Activated T-cell treated with anti-CD3 and anti-CD28 coated beads, Interleukin-2, amount 50 U/mL, for 4 hours (primary cell): Measurements from ENCODE around the gene C1QTNF8. TPM values are rescaled to one million over a fixed set of nuclear protein-coding genes. Genes with fewer than 3 reads are reported as not detected.
"Not testable (repeated sequence)": the region's sequence is repeated elsewhere in the genome, so short reads cannot be mapped to it uniquely, and the experiment has no call there.

Experiments
- ATAC-seq, 2 donors: fragments of 200-7000 bp; cut with Tn5 transposase; one replicate each; pipeline ENCODE4 v1.10.0; 2021
- DNase-seq: peaks from one replicate; pipeline ENCODE4 v3.0.0-alpha.2; 2020
- H3K27me3 Mint-ChIP-seq: one replicate; pipeline ENCODE4 v1.8.0; 2021; ENCODE audit warnings: low read depth, mixed read lengths
- H3K36me3 Mint-ChIP-seq: one replicate; pipeline ENCODE4 v1.8.0; 2022; ENCODE audit warnings: mixed read lengths; ENCODE audit not compliant: insufficient read depth
- H3K4me1 Mint-ChIP-seq: one replicate; pipeline ENCODE4 v1.8.0; 2021; ENCODE audit warnings: low read depth, mixed read lengths
- H3K4me3 Mint-ChIP-seq: one replicate; pipeline ENCODE4 v1.8.0; 2021; ENCODE audit warnings: mild to moderate bottlenecking, moderate library complexity, mixed read lengths
- H3K9me3 Mint-ChIP-seq: one replicate; pipeline ENCODE4 v1.8.0; 2021; ENCODE audit warnings: mixed read lengths
- total RNA-seq, 3 donors: library from RNA; stranded (reverse); gene quantifications; one replicate each; pipeline ENCODE4 v1.2.1, GENCODE V29; 2021

The C1QTNF8 gene
- total RNA-seq, 3 donors from 2014 or later, result not detected

- H3K9me3 Mint-ChIP-seq, result no peaks in the 10 kb centered on the region
- H3K36me3 Mint-ChIP-seq, result no peaks in the 10 kb centered on the region
- H3K4me3 Mint-ChIP-seq, result no peak overlapping the region
- H3K4me1 Mint-ChIP-seq, result no peaks in the 10 kb centered on the region
- DNase-seq, result no peak
- peaks cover 5% of the 10 kb centered on the region for H3K27me3 Mint-ChIP-seq
- no peak for ATAC-seq
These were observed 1.1 kb upstream of the C1QTNF8 start for GRCh38 chr16:1097156-1097555.

GRCh38 chr16:1095450-1096168 is 435 bp downstream of the C1QTNF8 start:
- Mint-ChIP-seq H3K9me3 (no peaks in the 10 kb centered on the region), H3K4me1 (no peaks in the 10 kb centered on the region), H3K36me3 (no peaks in the 10 kb centered on the region), H3K4me3 (no peak overlapping the region), H3K27me3 (peaks cover 3% of the 10 kb centered on the region)
- ATAC-seq (no peak), DNase-seq (no peak)

GRCh38 chr16:1094601-1095449 is 1.2 kb downstream of the C1QTNF8 start:
- Mint-ChIP-seq H3K4me3 (no peak overlapping the region), H3K9me3 (no peaks in the 10 kb centered on the region), H3K4me1 (no peaks in the 10 kb centered on the region), H3K36me3 (no peaks in the 10 kb centered on the region), H3K27me3 (peaks cover 3% of the 10 kb centered on the region)
- DNase-seq (no peak), ATAC-seq (no peak)

DNA sequence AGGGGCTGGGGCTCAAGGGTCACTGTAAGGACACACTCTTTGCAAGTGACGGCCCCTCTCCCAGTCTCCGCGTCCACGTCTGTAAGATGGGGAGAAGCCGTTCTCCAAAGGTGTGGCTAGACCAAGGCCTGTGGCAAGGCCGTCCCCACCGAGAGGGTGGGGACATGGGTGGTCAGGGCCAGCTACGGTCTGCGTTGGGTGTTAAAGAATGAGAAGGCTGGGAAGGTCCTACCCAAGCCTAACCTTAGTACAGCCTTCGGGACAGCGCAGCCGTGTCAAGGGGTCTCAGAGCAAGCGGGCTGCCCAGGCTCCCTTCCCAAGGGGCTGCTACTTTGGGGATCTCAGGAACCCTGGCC is 1.9 kb downstream of the C1QTNF8 start:
- Mint-ChIP-seq H3K36me3 (no peaks in the 10 kb centered on the region), H3K4me3 (no peak overlapping the region), H3K27me3 (peaks cover under 1% of the 10 kb centered on the region), H3K4me1 (no peaks in the 10 kb centered on the region), H3K9me3 (no peaks in the 10 kb centered on the region)
- DNase-seq (no peak), ATAC-seq (peak in 1 of 2 donors; percentile 16)

DNA sequence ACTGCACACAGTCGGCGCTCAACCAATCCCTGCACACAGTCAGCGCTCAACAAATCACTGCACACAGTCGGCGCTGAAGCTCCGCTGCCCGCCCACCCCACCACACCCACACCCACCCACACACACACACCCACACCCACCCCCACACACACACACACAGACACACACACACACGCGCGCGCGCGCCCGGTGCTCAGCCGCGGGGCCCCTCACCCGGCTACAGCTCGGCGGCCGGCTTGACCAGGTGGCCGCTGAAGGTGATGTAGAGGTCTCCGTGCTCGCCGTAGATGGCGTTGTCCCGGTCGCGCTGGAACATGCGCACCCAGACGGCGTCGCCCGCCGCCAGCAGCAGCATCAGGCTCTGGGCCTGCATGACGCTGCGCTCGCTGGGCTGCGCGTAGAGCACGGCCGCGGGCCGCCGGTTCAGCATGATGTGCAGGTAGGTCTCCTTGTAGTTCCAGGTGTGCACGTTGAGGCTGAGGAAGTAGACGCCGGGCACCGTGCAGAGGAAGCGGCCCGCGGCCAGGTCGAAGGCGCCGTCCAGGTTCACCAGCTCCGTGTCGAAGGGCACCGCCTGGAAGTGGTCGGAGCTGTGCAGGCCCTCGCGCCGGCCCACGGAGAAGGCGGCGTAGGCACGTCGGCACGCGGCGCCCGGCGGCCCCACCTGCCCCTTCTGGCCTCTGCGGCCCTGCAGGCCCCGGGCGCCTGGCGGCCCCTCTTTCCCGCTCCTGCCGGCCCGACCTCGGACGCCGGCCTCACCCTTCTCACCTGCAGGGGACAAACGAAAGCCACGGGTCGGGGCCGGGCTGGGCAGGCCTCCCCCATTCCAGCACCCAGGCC is 2.5 kb downstream of the C1QTNF8 start:
- no peaks in the 10 kb centered on the region for H3K9me3 Mint-ChIP-seq
- no peaks in the 10 kb centered on the region for H3K36me3 Mint-ChIP-seq
- H3K4me1 Mint-ChIP-seq, result no peaks in the 10 kb centered on the region
- DNase-seq, result no peak
- H3K4me3 Mint-ChIP-seq, result no peak overlapping the region
- no peaks in the 10 kb centered on the region for H3K27me3 Mint-ChIP-seq
- ATAC-seq, result peak; percentile 38 to 43

- DNase-seq, H3K9me3 Mint-ChIP-seq, ATAC-seq, H3K36me3 Mint-ChIP-seq, H3K27me3 Mint-ChIP-seq, H3K4me1 Mint-ChIP-seq, H3K4me3 Mint-ChIP-seq: not testable (repeated sequence)
These were observed 3.3 kb downstream of the C1QTNF8 start for GRCh38 chr16:1092685-1093283.

- ATAC-seq (no peak), DNase-seq (no peak)
- H3K4me3 Mint-ChIP-seq, result no peak overlapping the region
- peaks cover 9% of the 10 kb centered on the region for H3K27me3 Mint-ChIP-seq
- H3K36me3 Mint-ChIP-seq, result no peaks in the 10 kb centered on the region
- H3K9me3 Mint-ChIP-seq, result no peaks in the 10 kb centered on the region
- H3K4me1 Mint-ChIP-seq, result no peaks in the 10 kb centered on the region
These were observed 4.0 kb downstream of the C1QTNF8 start for GRCh38 chr16:1091992-1092552.

DNA sequence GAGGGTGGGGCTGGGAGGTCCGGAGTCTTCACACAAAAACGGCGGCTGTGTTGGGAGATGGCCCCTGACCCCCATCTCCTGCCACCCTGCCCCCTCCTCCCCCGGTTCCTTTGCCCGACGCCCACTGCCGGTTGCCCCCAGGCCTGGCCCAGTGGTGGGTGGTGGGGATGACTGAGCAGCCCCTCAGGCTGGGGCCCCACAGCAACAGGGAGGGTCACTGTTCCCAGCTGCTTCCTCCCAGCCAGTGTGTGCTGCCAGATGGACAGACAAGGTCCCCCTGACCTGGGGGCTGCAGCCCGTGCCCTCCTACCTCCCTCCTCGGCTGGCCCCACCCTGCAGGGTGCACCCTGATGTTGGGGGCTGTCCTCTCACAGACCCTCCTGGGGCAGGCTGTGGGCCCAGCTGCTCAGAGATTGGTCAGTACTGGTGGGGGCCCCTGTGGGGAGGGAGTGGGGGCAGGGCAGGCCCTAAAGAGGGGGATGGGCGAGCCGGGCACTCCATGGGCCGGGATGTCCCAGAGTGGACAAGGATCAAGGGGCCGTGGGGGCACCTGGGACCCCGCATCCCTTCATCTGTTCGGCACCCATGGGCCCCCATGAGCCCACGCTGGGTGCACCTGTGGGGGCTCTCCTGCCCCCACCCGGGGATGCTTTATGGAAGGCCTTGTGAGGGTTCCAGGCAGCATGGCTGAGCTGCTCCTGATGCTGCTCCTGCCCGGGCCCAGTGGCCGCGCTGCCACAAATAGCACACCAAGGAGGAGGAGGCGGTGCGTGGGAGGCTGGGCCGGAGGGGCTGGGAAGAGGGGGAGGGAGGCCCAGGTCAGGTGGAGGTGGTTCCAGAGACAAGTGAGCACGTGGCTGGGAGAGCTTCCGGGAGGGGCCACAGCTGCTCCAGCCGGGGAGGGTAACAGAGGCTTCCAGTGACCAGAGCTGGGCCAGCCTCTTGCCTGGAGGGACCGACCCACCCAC is 5.1 kb downstream of the C1QTNF8 start:
- ATAC-seq, result no peak
- Mint-ChIP-seq H3K4me1 (no peaks in the 10 kb centered on the region), H3K27me3 (peaks cover 9% of the 10 kb centered on the region), H3K9me3 (peaks cover under 1% of the 10 kb centered on the region), H3K4me3 (no peak overlapping the region), H3K36me3 (no peaks in the 10 kb centered on the region)
- no peak for DNase-seq

DNA sequence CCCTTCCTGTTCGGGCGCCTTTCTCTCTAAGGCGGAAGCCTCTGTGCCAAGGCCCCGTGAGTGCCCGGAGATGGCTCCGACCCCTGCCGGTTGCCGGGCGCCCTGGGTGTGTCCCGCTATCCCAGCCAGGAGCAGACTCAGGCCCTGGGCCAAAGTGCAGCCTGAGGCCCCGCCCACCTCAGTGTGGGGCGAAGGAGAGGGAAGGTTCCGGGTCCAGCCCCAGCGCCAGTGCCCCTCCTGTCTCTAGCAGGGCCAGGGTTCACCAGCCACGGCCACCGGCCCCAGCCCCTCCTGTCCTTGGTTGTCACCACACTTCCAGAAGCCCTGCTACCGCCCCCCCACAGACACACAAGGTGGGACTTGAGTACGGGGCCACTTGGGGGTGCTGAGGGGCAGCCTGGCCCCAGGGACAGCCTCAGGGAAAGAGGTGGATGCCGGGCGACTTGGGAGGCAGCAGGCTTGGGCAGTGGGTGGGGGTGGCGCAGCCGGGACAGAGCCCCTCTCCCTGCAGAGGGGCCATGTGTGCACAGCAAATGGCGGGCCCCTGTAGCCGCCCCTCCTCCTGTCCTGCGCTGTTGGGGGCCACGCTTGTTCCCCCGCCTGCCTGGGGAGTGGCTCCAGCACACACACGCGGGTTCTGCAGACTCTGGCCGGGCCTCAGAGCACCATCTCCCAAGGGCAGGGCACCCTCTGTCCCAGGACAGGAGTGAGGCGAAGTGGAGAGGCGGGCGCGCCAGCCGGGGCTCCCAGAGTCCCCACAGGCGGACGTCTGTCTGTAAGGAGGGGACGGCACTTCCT is 6.0 kb downstream of the C1QTNF8 start:
- no peak overlapping the region for H3K4me3 Mint-ChIP-seq
- peaks cover 11% of the 10 kb centered on the region for H3K27me3 Mint-ChIP-seq

DNA sequence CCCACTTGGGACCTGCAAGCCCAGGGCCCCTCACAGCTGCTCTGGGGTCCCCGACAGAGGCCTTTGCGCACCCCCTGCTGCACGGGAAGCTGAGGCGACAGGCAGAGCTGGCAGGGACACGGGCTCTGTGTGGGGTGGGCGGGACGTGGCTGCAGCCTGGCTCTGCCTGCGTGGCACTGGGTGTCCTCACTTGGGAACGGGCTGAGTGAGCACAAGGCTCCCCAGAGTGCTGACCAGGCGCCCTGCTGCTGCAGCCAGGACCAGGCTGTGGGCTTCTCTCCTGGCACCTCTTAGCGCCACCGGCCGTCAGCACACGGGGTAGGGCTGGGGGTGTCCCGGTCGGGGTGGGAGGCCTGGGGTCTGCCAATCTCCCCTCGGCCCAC is 6.6 kb downstream of the C1QTNF8 start:
- no peak for ATAC-seq
- no peak overlapping the region for H3K4me3 Mint-ChIP-seq

More for the DNA sequence above, 6.0 kb downstream of the C1QTNF8 start:
- Mint-ChIP-seq H3K9me3 (peaks cover 9% of the 10 kb centered on the region), H3K4me1 (no peaks in the 10 kb centered on the region), H3K36me3 (no peaks in the 10 kb centered on the region)
- ATAC-seq, result no peak
- DNase-seq, result no peak

DNA sequence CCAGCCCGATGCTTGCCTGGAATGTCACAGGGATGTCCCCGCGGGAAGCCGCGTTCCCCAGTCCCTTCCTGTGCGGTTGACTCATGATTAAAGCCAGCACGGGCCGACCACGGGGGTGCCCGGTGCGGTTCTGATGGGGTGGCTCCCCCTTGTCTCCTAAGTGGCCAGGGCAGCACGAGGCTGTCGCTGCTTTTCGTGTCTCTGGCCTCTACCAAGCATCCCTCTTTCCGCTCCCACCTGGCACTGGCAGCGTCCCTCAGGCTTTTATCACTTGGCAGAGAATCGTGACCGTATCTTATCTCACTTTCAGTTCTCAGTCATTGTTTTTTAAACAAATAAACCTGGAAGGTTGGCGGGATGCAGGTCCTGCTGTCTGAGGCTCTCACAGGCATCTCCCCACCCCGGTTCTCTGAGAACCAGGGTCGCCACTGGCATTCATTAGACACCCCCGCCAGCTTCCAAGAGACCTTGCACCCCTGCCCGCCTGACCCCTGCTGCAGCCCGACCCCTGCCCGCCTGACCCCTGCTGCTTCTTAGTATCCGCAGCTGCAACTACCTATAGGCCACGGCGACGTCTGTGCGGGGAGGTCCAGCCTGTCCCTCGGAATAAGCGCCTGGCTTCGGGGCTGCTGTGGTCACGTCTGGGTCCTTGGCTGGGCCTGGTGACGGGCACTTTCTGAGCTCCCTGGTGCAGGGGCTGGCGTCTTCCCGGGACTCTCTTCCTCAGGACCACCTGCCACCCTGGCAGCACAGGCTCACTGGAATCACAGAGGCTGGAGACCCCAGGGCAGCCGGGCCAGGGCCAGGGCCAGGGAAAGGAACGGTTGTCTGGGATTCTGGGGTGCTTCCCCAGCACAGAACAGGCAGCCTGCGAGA is 7.5 kb downstream of the C1QTNF8 start:
- H3K27me3 Mint-ChIP-seq, result peaks cover 22% of the 10 kb centered on the region
- H3K4me1 Mint-ChIP-seq, result no peaks in the 10 kb centered on the region
- no peak overlapping the region for H3K4me3 Mint-ChIP-seq
- H3K36me3 Mint-ChIP-seq, result no peaks in the 10 kb centered on the region
- no peak for DNase-seq
- peaks cover 14% of the 10 kb centered on the region for H3K9me3 Mint-ChIP-seq
- ATAC-seq, result no peak

More for the DNA sequence above, 6.6 kb downstream of the C1QTNF8 start:
- no peaks in the 10 kb centered on the region for H3K4me1 Mint-ChIP-seq
- H3K36me3 Mint-ChIP-seq, result no peaks in the 10 kb centered on the region
- H3K9me3 Mint-ChIP-seq, result peaks cover 14% of the 10 kb centered on the region
- no peak for DNase-seq
- peaks cover 15% of the 10 kb centered on the region for H3K27me3 Mint-ChIP-seq

DNA sequence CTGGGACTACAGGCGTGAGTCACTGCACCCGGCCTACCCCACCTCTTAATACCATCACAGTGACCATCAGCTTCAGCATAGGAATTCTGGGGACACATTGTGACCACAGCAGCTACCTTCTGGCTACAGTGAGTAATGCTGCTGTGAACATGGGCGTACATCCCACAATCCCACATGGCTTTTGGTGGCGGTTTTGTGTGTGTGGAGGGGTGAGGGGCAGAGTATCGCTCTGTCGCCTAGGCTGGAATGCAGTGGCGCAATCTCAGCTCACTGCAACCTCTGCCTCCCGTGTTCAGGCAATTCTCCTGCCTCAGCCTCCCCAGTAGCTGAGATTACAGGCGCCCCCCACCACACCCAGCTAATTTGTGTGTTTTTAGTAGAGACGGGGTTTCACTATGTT is 9.6 kb downstream of the C1QTNF8 start:
- Mint-ChIP-seq H3K27me3 (peaks cover 31% of the 10 kb centered on the region), H3K9me3 (peaks cover 14% of the 10 kb centered on the region)
- H3K4me1 Mint-ChIP-seq, ATAC-seq, DNase-seq, H3K4me3 Mint-ChIP-seq, H3K36me3 Mint-ChIP-seq: not testable (repeated sequence)
